ENCODE results near the gene SWSAP1. TPM values are rescaled to one million over a fixed set of nuclear protein-coding genes. Genes with fewer than 3 reads are reported as not detected.

The SWSAP1 gene
- total and polyA plus RNA-seq, 9 of the 15 experiments (the other 6 are each of a cell fraction or from before 2014, with no cell fraction given), result 0.18 to 2.8 (median 1.7) TPM

GRCh38 chr19:11355160-11356073 lies 19.0 kb upstream of the SWSAP1 start, which contains the start of gene PLPPR2 (continued):
- TF ChIP-seq KDM4B (IDR thresholded peaks at IDR 0.05; ENCODE audit: borderline replicate concordance in 2 of 2, low read depth in 1 of 2) (no peak), RBM34 (IDR thresholded peaks at IDR 0.05; ENCODE audit: borderline replicate concordance, insufficient read depth, low read length) (no peak), TCFL5 (CRISPR knock-in tag; conservative IDR thresholded peaks at IDR 0.05) (no peak), MLLT1 (IDR thresholded peaks at IDR 0.05) (peak; percentile 68 to 83; a peak in 3 of 4 replicates), SPI1 (IDR thresholded peaks at IDR 0.05; ENCODE audit: borderline replicate concordance, low read depth, low read length) (no peak), ZNF384 (IDR thresholded peaks at IDR 0.05; ENCODE audit: low read depth, low read length) (no peak), ZSCAN29 (IDR thresholded peaks at IDR 0.05) (0 out of 2 replicates have a peak, but pooled peaks have one; percentile 18), CBX5 (IDR thresholded peaks at IDR 0.05; ENCODE audit: borderline replicate concordance, low read depth) (no peak), ZNF324 (CRISPR knock-in tag; IDR thresholded peaks at IDR 0.05) (no peak), NR2C1 (IDR thresholded peaks at IDR 0.05) (no peak), NR2C1 (tag; IDR thresholded peaks at IDR 0.05) (no peak), AFF1 (IDR thresholded peaks at IDR 0.05; ENCODE audit: low read depth in 1 of 2, partially characterized antibody in 2 of 2) (no peak), TSC22D4 (tag; IDR thresholded peaks at IDR 0.05) (no peak), NR1H2 (CRISPR knock-in tag; IDR thresholded peaks at IDR 0.05) (no peak), PHF8 (IDR thresholded peaks at IDR 0.05; ENCODE audit: borderline replicate concordance, low read length) (peak; percentile 64; the same call in 1 of the 2 replicates), ZNF274 (IDR thresholded peaks at IDR 0.05; ENCODE audit: borderline replicate concordance, low read depth, low read length) (no peak), ZKSCAN1 (IDR thresholded peaks at IDR 0.05; ENCODE audit: low read depth, low read length) (no peak), ETV1 (tag; conservative IDR thresholded peaks at IDR 0.05; ENCODE audit: low read depth) (no peak), GATAD2A (IDR thresholded peaks at IDR 0.05) (no peak), ARID1B (IDR thresholded peaks at IDR 0.05) (peak; percentile 54)
- TF ChIP-seq, protein P1, sequence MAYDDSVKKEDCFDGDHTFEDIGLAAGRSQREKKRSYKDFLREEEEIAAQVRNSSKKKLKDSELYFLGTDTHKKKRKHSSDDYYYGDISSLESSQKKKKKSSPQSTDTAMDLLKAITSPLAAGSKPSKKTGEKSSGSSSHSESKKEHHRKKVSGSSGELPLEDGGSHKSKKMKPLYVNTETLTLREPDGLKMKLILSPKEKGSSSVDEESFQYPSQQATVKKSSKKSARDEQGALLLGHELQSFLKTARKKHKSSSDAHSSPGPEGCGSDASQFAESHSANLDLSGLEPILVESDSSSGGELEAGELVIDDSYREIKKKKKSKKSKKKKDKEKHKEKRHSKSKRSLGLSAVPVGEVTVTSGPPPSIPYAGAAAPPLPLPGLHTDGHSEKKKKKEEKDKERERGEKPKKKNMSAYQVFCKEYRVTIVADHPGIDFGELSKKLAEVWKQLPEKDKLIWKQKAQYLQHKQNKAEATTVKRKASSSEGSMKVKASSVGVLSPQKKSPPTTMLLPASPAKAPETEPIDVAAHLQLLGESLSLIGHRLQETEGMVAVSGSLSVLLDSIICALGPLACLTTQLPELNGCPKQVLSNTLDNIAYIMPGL (CRISPR knock-in tag; IDR thresholded peaks at IDR 0.05), result no peak
